PC-9 (cell line): ENCODE results near the gene MFAP2. TPM values are rescaled to one million over a fixed set of nuclear protein-coding genes. Genes with fewer than 3 reads are reported as not detected.

ENCODE experiments used
- BruUV-seq: library from RNA; stranded (reverse); fragments of 400-500 nt; replicated peaks from 2 replicates; lab custom pipeline; 2021; lab: Mats Ljungman, UMichigan
- CTCF ChIA-PET: fragments of 300-600 bp; sonication (Branson Sonifier 250); formaldehyde crosslinking; loops from one replicate; lab custom pipeline; 2022; ENCODE audit warnings: antibody characterized with exemption; lab: Charles Lee
- POLR2A ChIA-PET: fragments of 300-600 bp; sonication (Branson Sonifier 250); formaldehyde crosslinking; loops from one replicate; lab custom pipeline; 2022; ENCODE audit warnings: antibody characterized with exemption; ENCODE audit not compliant: unreplicated experiment; lab: Charles Lee
- DNase-seq, 2 experiments: peaks; one replicate each; pipeline versions ENCODE4 v3.0.0 to v3.0.0-alpha.2; 2015 to 2022; ENCODE audit warnings: mixed read lengths in 1 of 2
- H2AFZ ChIP-seq: fragments of 200-600 bp; sonication (generic); 2 replicates; pipeline ENCODE4 v1.8.1; 2017; ENCODE audit warnings: antibody characterized with exemption
- H3F3A ChIP-seq: fragments of 200-600 bp; sonication (generic); 2 replicates; pipeline ENCODE4 v1.8.1; 2017; ENCODE audit warnings: antibody characterized with exemption, mild to moderate bottlenecking, low read depth; ENCODE audit not compliant: insufficient read depth
- H3K27ac ChIP-seq: fragments of 200-600 bp; sonication (generic); 2 replicates; pipeline ENCODE4 v1.6.1; 2016; ENCODE audit warnings: mixed run types
- H3K27me3 ChIP-seq: fragments of 200-600 bp; sonication (generic); 2 replicates; pipeline ENCODE4 v1.6.1; 2016; ENCODE audit warnings: low read depth, mixed run types; ENCODE audit not compliant: insufficient read depth
- H3K36me3 ChIP-seq: fragments of 200-600 bp; sonication (generic); 2 replicates; pipeline ENCODE4 v1.6.1; 2016; ENCODE audit warnings: low read depth, mixed run types
- H3K4me1 ChIP-seq: fragments of 200-600 bp; sonication (generic); replicated peaks from 2 replicates; pipeline ENCODE4 v1.6.1; 2016; ENCODE audit warnings: mixed run types; ENCODE audit not compliant: insufficient read depth
- H3K4me2 ChIP-seq: fragments of 200-600 bp; sonication (generic); 2 replicates; pipeline ENCODE4 v1.6.1; 2017; ENCODE audit warnings: mixed run types
- H3K4me3 ChIP-seq: fragments of 200-600 bp; sonication (generic); 2 replicates; pipeline ENCODE4 v1.6.1; 2016; ENCODE audit warnings: mixed run types
- H3K79me2 ChIP-seq: fragments of 200-600 bp; sonication (generic); 2 replicates; pipeline ENCODE4 v1.6.1; 2017; ENCODE audit warnings: low read depth, mixed run types
- H3K9me2 ChIP-seq: fragments of 200-600 bp; sonication (generic); 2 replicates; pipeline ENCODE4 v1.8.1; 2017; ENCODE audit warnings: mild to moderate bottlenecking; ENCODE audit not compliant: insufficient read depth
- H3K9me3 ChIP-seq: fragments of 200-600 bp; sonication (generic); 2 replicates; pipeline ENCODE4 v1.8.1; 2016; ENCODE audit warnings: low read depth; ENCODE audit not compliant: insufficient read depth
- H4K20me1 ChIP-seq: fragments of 200-600 bp; sonication (generic); 2 replicates; pipeline ENCODE4 v1.8.1; 2017; ENCODE audit not compliant: insufficient read depth
- CTCF ChIP-seq: fragments of 200-600 bp; sonication (generic); conservative IDR thresholded peaks from 2 replicates; pipeline ENCODE4 v1.6.1; 2017; ENCODE audit warnings: mixed run types, antibody characterized with exemption, mild to moderate bottlenecking, moderate library complexity
- EZH2 ChIP-seq: fragments of 200-600 bp; sonication (generic); IDR thresholded peaks from 2 replicates; pipeline ENCODE4 v1.8.0; 2017; ENCODE audit warnings: antibody characterized with exemption, low read depth
- intact Hi-C: fragments of 100-400 bp; cut with micrococcal nuclease; formaldehyde crosslinking; loops from one replicate; pipeline ENCODE4 v1.10.0; 2022; ENCODE audit not compliant: unreplicated experiment
- total RNA-seq: library from RNA; stranded (reverse); gene quantifications from 2 replicates; pipeline ENCODE4 v1.2.3, GENCODE V29; 2021

MFAP2 gene
- total RNA-seq, 1 experiment from 2014 or later: 6.3 TPM

DNA sequence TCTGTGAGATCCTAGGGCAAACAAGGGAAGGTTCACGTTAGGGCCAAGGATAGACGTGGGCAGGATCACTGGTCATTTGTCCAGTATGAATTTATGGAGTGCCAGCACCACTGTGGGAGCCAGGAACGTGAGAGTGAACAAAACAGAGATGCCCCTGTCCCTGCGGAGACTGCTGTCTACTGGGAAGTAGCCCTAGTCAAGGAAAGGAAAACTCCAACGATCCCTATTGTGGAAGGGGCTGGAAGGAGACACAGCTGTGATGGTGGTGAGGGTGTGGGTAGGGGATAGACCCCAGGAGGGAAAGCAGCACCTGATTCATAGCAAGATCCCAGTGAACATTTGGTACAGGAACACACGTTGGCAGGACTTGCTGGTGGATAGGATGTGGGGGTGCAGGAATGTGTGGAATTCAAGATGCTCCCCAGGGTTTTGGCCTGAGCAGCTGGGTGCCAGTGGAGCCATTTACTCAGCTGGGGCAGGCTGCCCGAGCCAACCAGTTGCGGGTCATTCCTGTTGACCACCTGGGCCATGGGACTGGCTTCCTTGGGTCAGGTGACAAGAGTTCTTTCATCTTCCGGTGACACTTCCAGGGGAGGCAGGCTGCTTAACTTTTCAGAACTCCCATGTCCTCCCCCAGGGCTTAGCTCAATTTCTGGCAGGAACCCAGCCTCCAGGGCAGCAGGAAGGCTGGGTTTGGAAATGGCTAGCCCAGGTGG, 32.5 kb upstream of the MFAP2 start:
- Histone ChIP-seq H3K4me2 (no peak overlapping the region), H3K4me3 (no peak overlapping the region), H3K9me3 (no peaks in the 10 kb centered on the region), H4K20me1 (no peaks in the 10 kb centered on the region), H3K36me3 (no peaks in the 10 kb centered on the region), H3K9me2 (no peaks in the 10 kb centered on the region), H3K79me2 (no peaks in the 10 kb centered on the region; the same call in 1 of the 2 replicates), H3K27me3 (no peaks in the 10 kb centered on the region), H3K27ac (no peak overlapping the region), H2AFZ (no peak overlapping the region), H3K4me1 (no peaks in the 10 kb centered on the region), H3F3A (no peaks in the 10 kb centered on the region; the same call in 1 of the 2 replicates)
- no peak for DNase-seq
- ChIA-PET POLR2A (no interaction called here), CTCF (interaction anchor here (0.9 kb wide), 1 partner anchor 53 kb away, joined by 3 read pairs; no protein-coding TSS in a partner anchor)
- BruUV-seq: no TSS peak
- intact Hi-C loops: no loop called here
- TF ChIP-seq EZH2: no peak
- TF ChIP-seq CTCF: no peak

DNA sequence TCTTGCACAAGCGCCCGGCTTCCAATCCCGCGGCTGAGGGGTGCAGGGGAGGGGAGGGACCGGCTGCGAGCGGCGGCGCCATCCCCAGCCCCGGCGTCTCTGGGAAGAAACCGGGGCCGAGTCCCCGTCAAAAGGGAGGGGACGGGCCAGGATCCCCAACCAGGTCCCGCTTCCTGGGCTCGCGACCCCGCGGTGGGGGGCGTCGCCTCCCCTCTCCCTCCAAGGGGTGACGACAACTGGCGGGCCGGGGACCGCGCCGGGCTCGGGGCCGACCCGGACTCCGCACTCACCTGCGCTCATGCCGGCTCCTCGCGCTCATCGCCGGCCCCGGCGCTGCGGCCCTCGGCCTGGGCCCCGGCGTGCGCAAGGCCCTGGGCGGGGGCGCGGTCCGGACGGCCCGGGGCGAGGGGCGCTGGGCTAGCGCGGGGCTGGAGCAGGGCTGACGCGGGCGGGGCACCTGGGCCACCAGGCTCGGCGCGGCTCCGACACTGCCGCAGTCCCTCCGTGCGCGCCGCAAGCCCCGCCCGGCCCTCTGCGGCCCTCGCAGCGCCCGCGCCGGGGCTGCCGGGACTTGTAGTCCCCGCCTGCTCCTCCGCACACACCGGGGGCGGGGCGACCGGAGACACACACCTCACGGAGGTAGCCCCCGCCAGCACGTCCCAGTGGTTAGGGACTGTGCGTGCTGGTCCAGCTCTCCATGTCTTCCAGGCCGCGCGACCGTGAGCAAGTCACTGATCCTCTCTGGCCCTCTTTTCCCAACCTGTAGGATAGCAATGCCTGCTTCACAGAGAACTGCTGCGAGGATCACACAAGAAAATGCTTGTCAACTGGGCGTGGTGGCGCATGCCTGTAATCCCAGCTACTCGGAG, 31.3 kb upstream of the MFAP2 start, which contains the start of gene ATP13A2:
Gene ATP13A2 (minus strand): TSS at position 490 of the 869 bp plus-strand sequence. CDS start 190 bp downstream, at position 300.
- POLR2A ChIA-PET: no interaction called here
- no TSS peak for BruUV-seq
- Histone ChIP-seq H4K20me1 (no peaks in the 10 kb centered on the region), H3K9me3 (no peaks in the 10 kb centered on the region), H3K36me3 (no peaks in the 10 kb centered on the region), H3K9me2 (no peaks in the 10 kb centered on the region), H3K27me3 (no peaks in the 10 kb centered on the region), H3K4me2 (peak within 1 kb of the TSS; percentile 92), H3K4me1 (no peaks in the 10 kb centered on the region), H3K79me2 (no peaks in the 10 kb centered on the region; the same call in 1 of the 2 replicates), H3F3A (no peaks in the 10 kb centered on the region; the same call in 1 of the 2 replicates), H3K4me3 (peak within 1 kb of the TSS; percentile 69), H3K27ac (no peak within 1 kb of the TSS), H2AFZ (peak within 1 kb of the TSS; percentile 77)
- intact Hi-C loops: loop anchor here (2.0 kb wide), 1 partner anchor 51 kb away; no protein-coding TSS in a partner anchor
- TF ChIP-seq EZH2 (no peak), CTCF (no peak)
- CTCF ChIA-PET: no interaction called here
- peak; percentile 65 to 88 for DNase-seq

GRCh38 chr1:17011092-17011438, 30.6 kb upstream of the MFAP2 start:
- Histone ChIP-seq H3K4me3 (peak overlapping the region; percentile 69), H2AFZ (peak overlapping the region; percentile 77), H3K4me1 (no peaks in the 10 kb centered on the region), H4K20me1 (no peaks in the 10 kb centered on the region), H3K27ac (no peak overlapping the region), H3K27me3 (no peaks in the 10 kb centered on the region), H3K4me2 (peak overlapping the region; percentile 75), H3K9me3 (no peaks in the 10 kb centered on the region), H3K9me2 (no peaks in the 10 kb centered on the region), H3F3A (no peaks in the 10 kb centered on the region; the same call in 1 of the 2 replicates), H3K36me3 (no peaks in the 10 kb centered on the region), H3K79me2 (no peaks in the 10 kb centered on the region; the same call in 1 of the 2 replicates)
- ChIA-PET POLR2A (no interaction called here), CTCF (no interaction called here)
- no TSS peak for BruUV-seq
- intact Hi-C loops: loop anchor here (2.0 kb wide), 1 partner anchor 50 kb away; no protein-coding TSS in a partner anchor
- TF ChIP-seq CTCF: no peak
- no peak for TF ChIP-seq EZH2
- DNase-seq: no peak
